ENCODE results near the gene KLB. TPM values are rescaled to one million over a fixed set of nuclear protein-coding genes. Genes with fewer than 3 reads are reported as not detected.

Gene KLB
- polyA plus RNA-seq, 3 donors: not detected

DNA sequence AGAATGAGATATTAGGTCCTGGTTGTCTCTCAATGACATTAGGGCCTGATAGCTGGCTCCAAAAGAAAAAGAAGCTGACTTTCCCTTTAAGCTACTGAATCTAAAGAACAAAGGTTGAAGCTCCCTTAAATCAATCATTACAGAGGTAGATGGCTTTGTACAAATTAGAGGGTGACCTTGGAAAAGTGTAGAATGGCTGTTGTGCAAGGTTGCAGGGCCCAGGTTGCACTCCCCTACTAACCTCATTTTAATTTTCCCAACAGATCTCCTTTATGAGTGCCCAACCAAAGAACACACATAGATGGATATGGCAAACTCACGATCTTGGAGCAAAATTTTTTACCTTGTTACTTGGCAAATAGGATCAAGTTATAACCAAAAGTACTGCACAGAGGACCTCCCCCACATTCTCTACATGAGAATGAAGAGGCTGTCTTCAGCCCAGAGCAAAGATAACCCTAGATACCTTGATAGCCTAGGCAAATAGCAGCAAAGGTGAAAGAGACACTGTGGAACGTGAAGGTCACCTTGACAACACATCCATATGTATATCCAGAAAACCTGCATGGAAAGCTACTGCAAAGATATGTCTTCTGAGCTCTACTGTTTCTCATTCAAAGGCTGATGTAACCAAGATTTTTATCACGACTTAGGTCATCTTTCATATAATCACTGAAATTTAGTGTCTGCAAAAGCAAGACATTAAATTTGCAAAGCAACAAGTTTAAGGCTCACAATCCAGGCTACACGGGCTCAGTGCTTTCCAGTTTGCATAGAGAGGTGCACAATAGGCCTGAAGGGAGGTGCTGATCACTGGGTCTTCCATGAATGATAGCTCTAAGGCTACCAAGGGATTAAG lies 23.0 kb downstream of the KLB start:
- DNase-seq: no peak
- no peak overlapping the region for H2AFZ ChIP-seq (ENCODE audit: insufficient read depth, low read depth, low read length, poor library complexity, severe bottlenecking)
- 100% methylated on average over 3 of the region's 4 CpGs for WGBS (ENCODE audit: insufficient coverage)
- Mint-ChIP-seq H3K4me3 (no peak overlapping the region), H3K9me3 (no peaks in the 10 kb centered on the region), H3K36me3 (no peaks in the 10 kb centered on the region), H3K4me1 (no peaks in the 10 kb centered on the region), H3K27ac (no peak overlapping the region), H3K27me3 (ENCODE audit: low read depth in 3 of 3) (peaks cover 0 to 7% (median 4%) of the 10 kb centered on the region in 3 donors)
- H3K27me3 ChIP-seq (ENCODE audit: control insufficient read depth in 2 of 2, insufficient read depth in 2 of 2, low read length in 2 of 2): no peaks in the 10 kb centered on the region
- intact Hi-C loops (cut with micrococcal nuclease): no loop called here
- H3K4me1 ChIP-seq (ENCODE audit: control insufficient read depth in 1 of 2, insufficient read depth in 2 of 2, low read length in 2 of 2): no peaks in the 10 kb centered on the region
- H3K9ac ChIP-seq (ENCODE audit: insufficient read depth, low read length, poor library complexity, severe bottlenecking): no peak overlapping the region
- no peak overlapping the region for H3K27ac ChIP-seq (ENCODE audit: low read depth in 1 of 2, low read length in 2 of 2)
- no peaks in the 10 kb centered on the region for H3K36me3 ChIP-seq (replicated peaks in 1 of 2; ENCODE audit: control insufficient read depth in 1 of 2, insufficient read depth in 2 of 2, low read length in 2 of 2)
- no peaks in the 10 kb centered on the region for H4K20me1 ChIP-seq (ENCODE audit: insufficient read depth, low read length)
- H3K79me2 ChIP-seq (ENCODE audit: insufficient read depth, low read length): no peaks in the 10 kb centered on the region
- H3K4me2 ChIP-seq (replicated peaks; ENCODE audit: extremely low read depth, low read length, poor library complexity, severe bottlenecking): no peak overlapping the region
- H3K4me3 ChIP-seq (replicated peaks in 1 of 3; ENCODE audit: low read depth in 2 of 3, low read length in 3 of 3): no peak overlapping the region
- TF ChIP-seq, protein P1, sequence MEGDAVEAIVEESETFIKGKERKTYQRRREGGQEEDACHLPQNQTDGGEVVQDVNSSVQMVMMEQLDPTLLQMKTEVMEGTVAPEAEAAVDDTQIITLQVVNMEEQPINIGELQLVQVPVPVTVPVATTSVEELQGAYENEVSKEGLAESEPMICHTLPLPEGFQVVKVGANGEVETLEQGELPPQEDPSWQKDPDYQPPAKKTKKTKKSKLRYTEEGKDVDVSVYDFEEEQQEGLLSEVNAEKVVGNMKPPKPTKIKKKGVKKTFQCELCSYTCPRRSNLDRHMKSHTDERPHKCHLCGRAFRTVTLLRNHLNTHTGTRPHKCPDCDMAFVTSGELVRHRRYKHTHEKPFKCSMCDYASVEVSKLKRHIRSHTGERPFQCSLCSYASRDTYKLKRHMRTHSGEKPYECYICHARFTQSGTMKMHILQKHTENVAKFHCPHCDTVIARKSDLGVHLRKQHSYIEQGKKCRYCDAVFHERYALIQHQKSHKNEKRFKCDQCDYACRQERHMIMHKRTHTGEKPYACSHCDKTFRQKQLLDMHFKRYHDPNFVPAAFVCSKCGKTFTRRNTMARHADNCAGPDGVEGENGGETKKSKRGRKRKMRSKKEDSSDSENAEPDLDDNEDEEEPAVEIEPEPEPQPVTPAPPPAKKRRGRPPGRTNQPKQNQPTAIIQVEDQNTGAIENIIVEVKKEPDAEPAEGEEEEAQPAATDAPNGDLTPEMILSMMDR (IDR thresholded peaks at IDR 0.05): no peak
- H3K9me3 ChIP-seq (replicated peaks in 1 of 2; ENCODE audit: control insufficient read depth in 1 of 2, insufficient read depth in 1 of 2, low read length in 2 of 2): no peaks in the 10 kb centered on the region

DNA sequence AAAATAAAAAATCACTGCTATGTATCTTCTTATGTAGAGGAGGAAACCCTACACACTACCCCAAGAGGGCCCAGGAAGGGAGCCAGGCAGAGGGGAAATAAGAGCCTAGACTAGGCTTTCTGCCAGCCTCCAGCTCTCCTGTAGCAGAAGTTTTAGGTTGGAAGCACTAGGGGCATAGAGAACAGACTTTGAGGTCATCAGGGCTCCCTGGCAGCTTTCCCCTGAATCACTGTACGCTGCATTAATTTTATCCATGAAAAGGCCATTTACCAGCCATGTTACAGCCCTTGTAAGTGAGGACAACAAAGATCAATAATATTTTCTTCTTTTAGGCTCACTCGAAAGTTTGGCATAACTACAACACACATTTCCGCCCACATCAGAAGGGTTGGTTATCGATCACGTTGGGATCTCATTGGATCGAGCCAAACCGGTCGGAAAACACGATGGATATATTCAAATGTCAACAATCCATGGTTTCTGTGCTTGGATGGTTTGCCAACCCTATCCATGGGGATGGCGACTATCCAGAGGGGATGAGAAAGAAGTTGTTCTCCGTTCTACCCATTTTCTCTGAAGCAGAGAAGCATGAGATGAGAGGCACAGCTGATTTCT lies 27.3 kb downstream of the KLB start:
- no CpG with 5 or more reads among the region's 11 CpGs for WGBS (ENCODE audit: insufficient coverage)
- no peaks in the 10 kb centered on the region for H3K36me3 Mint-ChIP-seq
- no peaks in the 10 kb centered on the region for H4K20me1 ChIP-seq (ENCODE audit: insufficient read depth, low read length)

More for the DNA sequence above, 27.3 kb downstream of the KLB start:
- Histone ChIP-seq H3K36me3 (replicated peaks in 1 of 2; ENCODE audit: control insufficient read depth in 1 of 2, insufficient read depth in 2 of 2, low read length in 2 of 2) (no peaks in the 10 kb centered on the region), H3K4me2 (replicated peaks; ENCODE audit: extremely low read depth, low read length, poor library complexity, severe bottlenecking) (no peak overlapping the region), H3K4me3 (replicated peaks in 1 of 3; ENCODE audit: low read depth in 2 of 3, low read length in 3 of 3) (no peak overlapping the region), H3K27me3 (ENCODE audit: control insufficient read depth in 2 of 2, insufficient read depth in 2 of 2, low read length in 2 of 2) (no peaks in the 10 kb centered on the region), H2AFZ (ENCODE audit: insufficient read depth, low read depth, low read length, poor library complexity, severe bottlenecking) (no peak overlapping the region), H3K79me2 (ENCODE audit: insufficient read depth, low read length) (no peaks in the 10 kb centered on the region), H3K9ac (ENCODE audit: insufficient read depth, low read length, poor library complexity, severe bottlenecking) (no peak overlapping the region), H3K27ac (ENCODE audit: low read depth in 1 of 2, low read length in 2 of 2) (no peak overlapping the region), H3K4me1 (ENCODE audit: control insufficient read depth in 1 of 2, insufficient read depth in 2 of 2, low read length in 2 of 2) (no peaks in the 10 kb centered on the region), H3K9me3 (replicated peaks in 1 of 2; ENCODE audit: control insufficient read depth in 1 of 2, insufficient read depth in 1 of 2, low read length in 2 of 2) (no peaks in the 10 kb centered on the region)
- intact Hi-C loops (cut with micrococcal nuclease): no loop called here
- no peak overlapping the region for H3K27ac Mint-ChIP-seq
- H3K4me3 Mint-ChIP-seq: no peak overlapping the region
- no peaks in the 10 kb centered on the region for H3K9me3 Mint-ChIP-seq
- TF ChIP-seq, protein P1 (IDR thresholded peaks at IDR 0.05): no peak
- H3K27me3 Mint-ChIP-seq (ENCODE audit: low read depth in 3 of 3): peaks cover 5 to 11% (median 9%) of the 10 kb centered on the region in 3 donors
- H3K4me1 Mint-ChIP-seq: no peaks in the 10 kb centered on the region
- DNase-seq: no peak
